Retinal pigment epithelial cell (primary cell): ENCODE results near the gene ELP4.
A peak's percentile ranks its signal among the peaks of the same experiment; 100 is the strongest.

Experiments
- DNase-seq: peaks from one replicate; pipeline ENCODE4 v3.0.0-alpha.2; 2010; ENCODE audit warnings: low read depth
- H3K4me3 ChIP-seq: 2 replicates; pipeline ENCODE4 v1.5.1; 2011; ENCODE audit warnings: mild to moderate bottlenecking, low read length, control low read depth, moderate library complexity
- CTCF ChIP-seq: conservative IDR thresholded peaks from 2 replicates; pipeline ENCODE4 v1.5.1; 2011; ENCODE audit warnings: low read depth, low read length, control low read depth, inconsistent platforms

Gene ELP4

GRCh38 chr11:31813391-31814175, 304.0 kb downstream of the ELP4 start:
- no peak for DNase-seq
- no peak for TF ChIP-seq CTCF
- peak overlapping the region; percentile 45 for H3K4me3 ChIP-seq

GRCh38 chr11:31814176-31814868, 304.8 kb downstream of the ELP4 start:
- no peak for TF ChIP-seq CTCF
- peak overlapping the region; percentile 25 for H3K4me3 ChIP-seq
- no peak for DNase-seq

- no peak for DNase-seq
- no peak for TF ChIP-seq CTCF
- H3K4me3 ChIP-seq = peak overlapping the region; percentile 56
Measured at GRCh38 chr11:31815711-31816467, 306.3 kb downstream of the ELP4 start.

GRCh38 chr11:31816468-31817053, 307.0 kb downstream of the ELP4 start:
- H3K4me3 ChIP-seq = peak overlapping the region; percentile 56
- DNase-seq = no peak
- no peak for TF ChIP-seq CTCF

GRCh38 chr11:31817054-31817620, 307.6 kb downstream of the ELP4 start:
- DNase-seq = no peak
- TF ChIP-seq CTCF = no peak
- peak overlapping the region; percentile 56 for H3K4me3 ChIP-seq

GRCh38 chr11:31817621-31818424, 308.3 kb downstream of the ELP4 start:
- no peak for DNase-seq
- peak overlapping the region; percentile 56 for H3K4me3 ChIP-seq
- no peak for TF ChIP-seq CTCF
